AG04449 (cell line): ENCODE results near the gene IGFBP3.

Experiments used
- CTCF ChIA-PET: fragments of 350-600 bp; formaldehyde crosslinking; extraction: SDS; loops from one replicate; lab custom pipeline; 2021; ENCODE audit warnings: antibody characterized with exemption; lab: Yijun Ruan, JAX
- POLR2A ChIA-PET: fragments of 400-600, 350-600 bp; formaldehyde crosslinking; extraction: SDS; loops from one replicate; lab custom pipeline; 2020; ENCODE audit warnings: antibody characterized with exemption, inconsistent platforms; lab: Yijun Ruan, JAX
- DNase-seq: peaks from one replicate; pipeline ENCODE4 v3.0.0-alpha.2; 2010; ENCODE audit warnings: low read depth, low spot score
- H3K4me3 ChIP-seq: 2 replicates; pipeline ENCODE4 v1.5.1; 2011; ENCODE audit warnings: low read depth, mild to moderate bottlenecking, control low read depth, low read length
- CTCF ChIP-seq: IDR thresholded peaks from one replicate; pipeline ENCODE4 v1.5.1; 2011; ENCODE audit warnings: mild to moderate bottlenecking, moderate library complexity, low read length, control low read depth, inconsistent platforms; ENCODE audit not compliant: insufficient read depth; ENCODE audit errors: missing control alignments

The IGFBP3 gene

DNA sequence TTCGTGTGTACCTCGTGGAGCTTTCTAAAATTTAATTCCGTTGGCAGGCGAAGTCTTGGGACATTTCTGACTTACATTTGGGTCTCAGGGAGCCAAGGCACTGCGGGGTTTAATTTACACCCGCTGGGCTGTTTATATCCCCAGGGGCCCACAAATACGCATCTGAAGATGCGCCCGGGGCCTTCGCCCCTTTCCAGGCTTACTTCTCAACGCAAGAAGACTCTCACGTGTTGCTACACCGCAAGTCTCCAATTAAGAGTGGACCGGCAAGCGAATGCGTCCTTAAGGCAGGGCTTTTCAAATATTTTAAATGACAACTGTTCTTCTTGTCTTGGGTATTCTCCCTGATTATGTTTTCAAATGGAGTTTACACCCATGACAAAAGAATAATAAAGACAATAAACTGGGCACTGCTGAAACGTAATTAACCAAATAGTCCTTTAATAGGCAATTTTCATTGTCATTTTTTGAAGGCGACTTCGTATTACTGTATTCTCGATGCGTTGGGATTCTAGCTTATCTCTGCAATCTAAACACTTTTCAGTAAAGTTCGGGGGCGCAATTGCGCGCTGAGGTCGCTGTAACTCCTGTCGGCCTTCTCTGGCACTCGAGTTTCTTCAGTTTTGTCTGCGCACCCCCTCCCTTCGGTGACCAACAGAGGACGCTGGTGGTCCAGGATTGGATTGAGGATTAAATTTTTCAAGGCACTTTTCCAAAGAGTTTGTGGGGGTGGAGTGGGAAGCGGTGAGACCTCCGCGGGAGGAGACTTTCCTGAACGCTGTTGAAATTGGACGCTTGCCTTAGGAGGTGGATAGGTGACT, 837 bp upstream of the IGFBP3 start:
- peak; percentile 94 for TF ChIP-seq CTCF
- no peak for DNase-seq
- H3K4me3 ChIP-seq = peak overlapping the region; percentile 78
- CTCF ChIA-PET = interaction anchor here (0.6 to 12.5 kb wide), 140 partner anchors 9 to 1334 kb away, joined by 3 to 320 read pairs (median 5); partner anchors contain the start of gene CCDC201
- POLR2A ChIA-PET = interaction anchor here (0.6 to 2.0 kb wide), 8 partner anchors 33 to 1258 kb away, joined by 3 to 7 read pairs (median 4); no protein-coding TSS in a partner anchor

GRCh38 chr7:45921381-45921698, 268 bp upstream of the IGFBP3 start:
- no peak for TF ChIP-seq CTCF
- no peak for DNase-seq
- peak overlapping the region; percentile 78 for H3K4me3 ChIP-seq
- ChIA-PET POLR2A (interaction anchor here (1.1 to 2.0 kb wide), 8 partner anchors 32 to 1258 kb away, joined by 3 to 7 read pairs (median 4); no protein-coding TSS in a partner anchor), CTCF (interaction anchor here (1.0 to 12.5 kb wide), 38 partner anchors 21 to 1313 kb away, joined by 3 to 320 read pairs (median 10); no protein-coding TSS in a partner anchor)

DNA sequence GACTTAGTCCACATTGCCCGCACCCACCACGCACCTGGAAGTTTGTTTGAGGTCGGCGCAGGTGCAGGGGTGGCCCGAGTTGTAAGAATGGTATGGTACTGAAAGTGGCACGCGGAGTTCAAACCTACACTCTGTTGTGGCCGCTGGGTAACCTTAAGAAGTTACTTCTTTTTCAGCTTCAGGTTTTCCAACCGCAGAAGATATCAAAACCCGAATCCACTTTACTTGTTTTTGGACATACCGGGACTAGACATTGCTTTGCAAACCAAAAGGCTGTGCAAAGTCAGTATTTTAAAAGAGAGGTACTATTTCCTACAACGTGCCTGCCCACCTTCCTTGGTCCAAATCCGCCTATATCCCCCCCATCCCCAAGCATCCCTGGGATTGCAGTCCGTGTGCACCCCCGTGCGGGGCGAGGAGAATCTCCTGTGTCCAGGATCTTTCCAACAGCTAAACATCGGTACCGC, 1.0 kb downstream of the IGFBP3 start:
- no peak for DNase-seq
- peak overlapping the region; percentile 78 for H3K4me3 ChIP-seq
- TF ChIP-seq CTCF = no peak
- CTCF ChIA-PET = interaction anchor here (0.7 to 12.5 kb wide), 10 partner anchors 11 to 1334 kb away, joined by 3 to 320 read pairs (median 30); no protein-coding TSS in a partner anchor
- POLR2A ChIA-PET = interaction anchor here (0.6 to 2.0 kb wide), 7 partner anchors 56 to 1303 kb away, joined by 3 to 7 read pairs (median 4); no protein-coding TSS in a partner anchor

DNA sequence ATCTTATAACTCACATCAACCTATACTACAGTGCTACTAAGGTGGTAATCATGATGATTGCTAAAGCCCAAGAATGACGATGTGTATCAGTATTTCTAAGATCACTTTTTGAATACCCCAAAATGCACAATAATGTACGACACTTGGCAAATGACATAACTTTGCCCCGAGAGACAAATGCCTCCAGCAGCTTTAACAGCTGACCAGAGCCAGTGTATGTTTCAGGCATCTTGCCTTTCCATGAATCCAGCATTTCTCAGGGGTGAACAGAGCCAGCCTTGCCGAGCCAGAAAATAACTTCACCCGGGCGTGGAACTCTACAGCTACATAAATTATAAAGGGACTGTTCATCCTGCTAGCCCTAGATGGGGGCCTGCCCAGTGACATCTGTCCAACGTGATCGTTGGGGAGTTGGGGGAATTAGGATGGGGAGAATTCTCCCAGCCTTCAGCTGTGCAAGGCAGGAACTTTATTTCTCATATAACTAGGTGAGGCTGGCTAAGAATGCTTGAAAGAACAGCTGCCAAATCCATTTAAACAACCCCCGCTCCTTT, 1.8 kb downstream of the IGFBP3 start:
- no peak for DNase-seq
- H3K4me3 ChIP-seq = peak overlapping the region; percentile 78
- TF ChIP-seq CTCF = no peak
- ChIA-PET CTCF (interaction anchor here (1.2 to 12.5 kb wide), 13 partner anchors 11 to 1335 kb away, joined by 3 to 320 read pairs (median 20); no protein-coding TSS in a partner anchor), POLR2A (no interaction called here)

DNA sequence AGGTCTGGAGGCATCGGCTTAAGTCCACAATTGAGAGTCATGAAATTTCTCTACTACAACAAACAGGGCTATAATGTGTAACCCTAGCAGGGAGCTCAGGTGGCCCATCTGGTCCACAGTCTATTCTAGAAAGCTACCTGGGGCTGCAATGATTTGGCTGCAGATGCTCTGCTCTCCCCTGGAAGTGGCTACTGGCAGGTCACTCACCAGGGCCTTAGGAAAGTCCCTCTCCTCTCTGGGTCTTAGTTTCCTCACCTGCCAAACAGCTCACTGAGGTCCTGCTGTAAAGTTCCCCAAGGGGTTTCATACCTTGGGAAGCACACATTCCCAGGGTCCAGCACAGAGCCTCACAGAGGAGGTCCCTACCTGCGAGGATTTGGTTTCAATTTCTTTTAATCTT, 2.5 kb downstream of the IGFBP3 start:
- H3K4me3 ChIP-seq = peak overlapping the region; percentile 78
- CTCF ChIA-PET = interaction anchor here (0.6 to 12.5 kb wide), 25 partner anchors 11 to 1313 kb away, joined by 3 to 320 read pairs (median 4); no protein-coding TSS in a partner anchor
- POLR2A ChIA-PET = no interaction called here
- no peak for DNase-seq
- no peak for TF ChIP-seq CTCF
